Central memory CD8-positive, alpha-beta T cell (primary cell): ENCODE measurements around the gene ACY1.

Experiments
- ATAC-seq: fragments of 150-1000 bp; cut with Tn5 transposase; replicated peaks from 2 replicates; pipeline ENCODE4 v1.10.0; 2022; ENCODE audit warnings: mild to moderate bottlenecking, moderate FRiP score, moderate number of reproducible peaks; ENCODE audit not compliant: poor library complexity, severe bottlenecking; ENCODE audit errors: extremely low read depth
- DNase-seq, 2 donors: peaks; one replicate each; pipeline ENCODE4 v3.0.0; 2021; ENCODE audit warnings: low spot score in 2 of 2
- H3K27ac Mint-ChIP-seq: one replicate; pipeline ENCODE4 v1.8.0; 2022; ENCODE audit warnings: low read depth, mild to moderate bottlenecking, moderate library complexity, mixed read lengths
- H3K27me3 Mint-ChIP-seq: one replicate; pipeline ENCODE4 v1.8.0; 2022; ENCODE audit warnings: mixed read lengths
- H3K36me3 Mint-ChIP-seq: one replicate; pipeline ENCODE4 v1.8.0; 2022; ENCODE audit warnings: mild to moderate bottlenecking, moderate library complexity, mixed read lengths; ENCODE audit not compliant: insufficient read depth
- H3K4me1 Mint-ChIP-seq: one replicate; pipeline ENCODE4 v1.8.0; 2022; ENCODE audit warnings: mixed read lengths
- H3K4me3 Mint-ChIP-seq: one replicate; pipeline ENCODE4 v1.8.0; 2022; ENCODE audit warnings: mild to moderate bottlenecking, moderate library complexity, mixed read lengths
- H3K9me3 Mint-ChIP-seq: one replicate; pipeline ENCODE4 v1.8.0; 2022; ENCODE audit warnings: mixed read lengths

ACY1 gene

GRCh38 chr3:52014613-52015012 lies 31.3 kb downstream of the ACY1 start:
- Mint-ChIP-seq H3K4me1 (no peaks in the 10 kb centered on the region), H3K36me3 (no peaks in the 10 kb centered on the region), H3K4me3 (no peak overlapping the region), H3K9me3 (no peaks in the 10 kb centered on the region), H3K27me3 (no peaks in the 10 kb centered on the region), H3K27ac (no peak overlapping the region)
- no peak for DNase-seq
- no peak for ATAC-seq

GRCh38 chr3:52015438-52016228 lies 32.3 kb downstream of the ACY1 start:
- H3K27me3 Mint-ChIP-seq, result no peaks in the 10 kb centered on the region
- no peaks in the 10 kb centered on the region for H3K4me1 Mint-ChIP-seq
- no peak for DNase-seq
- H3K36me3 Mint-ChIP-seq, result no peaks in the 10 kb centered on the region
- no peak overlapping the region for H3K4me3 Mint-ChIP-seq
- ATAC-seq, result no peak
- H3K9me3 Mint-ChIP-seq, result no peaks in the 10 kb centered on the region
- no peak overlapping the region for H3K27ac Mint-ChIP-seq

- H3K27me3 Mint-ChIP-seq, result no peaks in the 10 kb centered on the region
- no peaks in the 10 kb centered on the region for H3K36me3 Mint-ChIP-seq
- ATAC-seq (no peak), DNase-seq (no peak)
- H3K4me3 Mint-ChIP-seq, result no peak overlapping the region
- no peaks in the 10 kb centered on the region for H3K9me3 Mint-ChIP-seq
- no peaks in the 10 kb centered on the region for H3K4me1 Mint-ChIP-seq
- H3K27ac Mint-ChIP-seq, result no peak overlapping the region
Measured at GRCh38 chr3:52017586-52017985, 34.3 kb downstream of the ACY1 start.

DNA sequence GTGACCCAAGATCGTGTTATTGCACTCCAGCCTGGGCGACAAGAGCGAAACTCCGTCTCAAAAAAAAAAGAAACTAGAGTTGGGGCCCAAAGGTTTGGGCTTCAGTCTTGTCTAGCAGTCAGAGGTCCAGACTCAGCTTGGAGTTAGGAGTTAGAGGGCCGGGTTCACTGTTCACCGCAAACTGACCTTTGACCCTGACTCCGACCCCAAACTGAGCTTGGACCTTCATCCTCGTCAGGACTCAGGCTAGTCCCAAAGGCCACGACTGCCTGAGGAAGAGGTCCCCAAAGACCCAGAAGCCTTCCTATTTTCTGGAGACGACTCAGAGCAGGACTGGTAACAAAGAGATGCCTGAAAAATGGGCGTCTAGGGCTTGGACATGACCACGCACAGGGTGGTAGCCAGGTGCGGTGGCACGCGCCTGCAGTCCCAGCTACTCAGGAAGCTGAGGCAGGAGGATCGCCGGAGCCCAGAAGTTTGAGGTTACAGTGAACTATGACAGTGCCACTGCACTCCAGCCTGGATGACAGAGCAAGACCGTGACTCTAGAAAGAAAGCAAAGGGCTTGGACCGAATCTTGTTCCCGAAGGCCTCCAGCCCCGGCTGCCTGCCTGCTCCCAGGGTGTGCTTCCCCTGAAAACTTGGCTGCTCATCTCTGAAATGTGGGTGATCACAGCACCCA lies 35.1 kb downstream of the ACY1 start:
- DNase-seq (no peak), ATAC-seq (no peak)
- no peaks in the 10 kb centered on the region for H3K9me3 Mint-ChIP-seq
- H3K27ac Mint-ChIP-seq, result no peak overlapping the region
- H3K4me3 Mint-ChIP-seq, result no peak overlapping the region
- no peaks in the 10 kb centered on the region for H3K27me3 Mint-ChIP-seq
- H3K4me1 Mint-ChIP-seq, result no peaks in the 10 kb centered on the region
- no peaks in the 10 kb centered on the region for H3K36me3 Mint-ChIP-seq

DNA sequence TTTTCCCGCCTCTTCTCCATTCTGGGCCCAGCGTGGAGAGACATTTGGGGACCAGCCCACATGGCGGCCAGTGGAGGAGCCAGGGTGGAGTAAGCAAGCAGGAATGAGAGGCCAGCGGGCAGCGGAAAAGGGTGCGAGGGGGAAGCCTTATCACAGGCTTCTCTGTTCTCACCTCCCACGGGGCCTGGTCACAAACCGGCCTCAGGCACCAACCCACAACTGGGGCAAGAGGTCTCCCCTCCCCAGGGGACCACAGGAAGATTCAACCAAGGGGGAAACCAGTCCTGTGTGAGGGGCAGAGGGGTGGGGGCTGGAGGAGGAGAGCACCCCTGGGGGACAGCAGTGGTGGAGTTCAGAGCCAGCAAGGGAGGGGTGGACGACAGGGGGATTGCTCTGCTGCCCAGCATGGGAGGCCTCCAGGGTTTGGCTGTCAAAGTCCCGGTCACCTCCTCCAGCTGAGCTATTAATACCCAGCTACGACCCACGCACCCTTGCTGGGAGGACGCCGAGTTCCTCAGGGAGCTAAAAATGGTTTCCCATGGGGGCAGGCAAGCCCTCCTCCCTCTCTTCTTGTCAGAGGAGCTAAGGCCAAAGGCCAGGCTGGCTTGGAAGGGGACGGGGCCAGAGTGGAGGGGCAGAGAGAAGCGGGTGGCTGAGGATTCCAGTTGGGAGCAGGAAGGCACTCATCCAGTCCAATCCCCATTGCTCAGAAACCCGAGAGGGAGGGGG lies 36.2 kb downstream of the ACY1 start:
- Mint-ChIP-seq H3K36me3 (no peaks in the 10 kb centered on the region), H3K27me3 (no peaks in the 10 kb centered on the region), H3K27ac (no peak overlapping the region), H3K4me1 (no peaks in the 10 kb centered on the region), H3K4me3 (no peak overlapping the region), H3K9me3 (no peaks in the 10 kb centered on the region)
- ATAC-seq, result no peak
- DNase-seq, result no peak

DNA sequence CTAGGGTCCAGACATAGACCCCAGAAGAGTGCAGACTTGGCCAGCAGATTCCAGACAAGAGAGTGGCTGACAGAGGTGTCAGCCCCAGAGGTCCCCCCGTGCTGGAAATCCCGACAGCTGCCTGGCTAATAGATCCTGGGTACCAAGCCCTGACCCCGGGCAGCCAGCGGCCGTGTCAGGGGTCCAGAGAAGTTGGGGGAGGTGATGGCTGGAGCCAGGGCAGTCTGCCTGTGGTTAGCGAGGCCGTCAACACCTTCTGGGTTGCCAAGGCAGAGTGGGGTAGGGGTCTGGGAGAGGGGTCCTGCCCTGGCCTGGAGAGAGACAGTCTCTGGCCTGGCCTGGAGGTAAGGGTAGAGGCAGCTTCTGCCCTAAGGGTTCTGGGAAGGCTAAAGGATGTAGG lies 37.5 kb downstream of the ACY1 start:
- no peak for DNase-seq
- no peaks in the 10 kb centered on the region for H3K4me1 Mint-ChIP-seq
- no peaks in the 10 kb centered on the region for H3K27me3 Mint-ChIP-seq
- no peak for ATAC-seq
- H3K27ac Mint-ChIP-seq, result no peak overlapping the region
- H3K9me3 Mint-ChIP-seq, result no peaks in the 10 kb centered on the region
- no peaks in the 10 kb centered on the region for H3K36me3 Mint-ChIP-seq
- no peak overlapping the region for H3K4me3 Mint-ChIP-seq

- Mint-ChIP-seq H3K4me1 (no peaks in the 10 kb centered on the region), H3K36me3 (no peaks in the 10 kb centered on the region), H3K27me3 (no peaks in the 10 kb centered on the region), H3K9me3 (no peaks in the 10 kb centered on the region), H3K4me3 (no peak overlapping the region), H3K27ac (peak overlapping the region; percentile 7)
- DNase-seq (no peak), ATAC-seq (no peak)
Measured at GRCh38 chr3:52021489-52022268, 38.3 kb downstream of the ACY1 start.

GRCh38 chr3:52022323-52023100 lies 39.2 kb downstream of the ACY1 start:
- Mint-ChIP-seq H3K4me3 (no peak overlapping the region), H3K4me1 (no peaks in the 10 kb centered on the region), H3K9me3 (no peaks in the 10 kb centered on the region), H3K36me3 (no peaks in the 10 kb centered on the region), H3K27me3 (no peaks in the 10 kb centered on the region), H3K27ac (peak overlapping the region; percentile 7)
- ATAC-seq (no peak), DNase-seq (no peak)

DNA sequence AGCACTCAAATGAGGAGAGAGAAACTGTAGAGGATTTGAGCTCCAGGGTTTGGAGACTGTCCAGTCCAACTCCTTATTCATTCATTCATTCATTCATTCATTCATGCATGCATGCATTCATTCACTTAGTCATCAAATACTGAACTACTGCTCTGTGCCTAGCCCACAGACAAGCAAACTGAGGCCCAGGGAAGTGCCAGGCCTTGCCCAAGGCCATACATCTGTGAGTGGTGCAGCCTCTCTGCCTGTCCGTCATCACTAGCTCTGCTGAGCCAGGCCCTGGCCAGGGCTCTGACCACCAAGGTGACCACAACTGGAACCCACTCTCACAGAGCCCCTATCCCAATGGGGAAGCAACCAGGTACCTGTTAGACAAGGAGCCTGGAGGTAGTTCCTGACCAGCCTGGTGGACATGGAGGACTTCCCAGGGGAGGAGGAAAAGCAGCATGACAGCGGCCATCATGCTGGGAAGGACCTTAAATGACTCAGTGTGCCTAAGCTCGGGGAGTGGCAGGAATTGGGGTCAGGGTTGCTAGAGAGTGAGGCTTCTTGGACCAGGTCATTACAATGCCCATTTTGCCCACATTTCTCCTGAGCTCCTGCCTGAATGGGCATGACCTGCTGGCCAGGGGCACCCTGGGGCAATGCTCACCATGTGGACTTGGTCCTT lies 39.9 kb downstream of the ACY1 start:
- Mint-ChIP-seq H3K27ac (no peak overlapping the region), H3K27me3 (no peaks in the 10 kb centered on the region), H3K36me3 (no peaks in the 10 kb centered on the region), H3K4me1 (no peaks in the 10 kb centered on the region), H3K4me3 (no peak overlapping the region), H3K9me3 (no peaks in the 10 kb centered on the region)
- no peak for DNase-seq
- no peak for ATAC-seq

GRCh38 chr3:52023860-52024764 lies 40.8 kb downstream of the ACY1 start:
- Mint-ChIP-seq H3K36me3 (no peaks in the 10 kb centered on the region), H3K4me3 (no peak overlapping the region), H3K27ac (peak overlapping the region; percentile 18), H3K4me1 (no peaks in the 10 kb centered on the region), H3K27me3 (no peaks in the 10 kb centered on the region), H3K9me3 (no peaks in the 10 kb centered on the region)
- DNase-seq (no peak), ATAC-seq (no peak)
